HG03354 (cell line): ENCODE data around the gene KRTAP6-2.

Experiments used
- ATAC-seq: cut with Tn5 transposase; IDR thresholded peaks from one replicate; pipeline ENCODE4 v1.9.1; 2021; ENCODE audit warnings: mild to moderate bottlenecking; ENCODE audit not compliant: unreplicated experiment, poor library complexity, severe bottlenecking

KRTAP6-2 gene, protein sequence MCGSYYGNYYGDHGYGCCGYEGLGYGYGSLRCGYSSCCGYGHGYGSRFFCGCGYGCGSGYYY

DNA sequence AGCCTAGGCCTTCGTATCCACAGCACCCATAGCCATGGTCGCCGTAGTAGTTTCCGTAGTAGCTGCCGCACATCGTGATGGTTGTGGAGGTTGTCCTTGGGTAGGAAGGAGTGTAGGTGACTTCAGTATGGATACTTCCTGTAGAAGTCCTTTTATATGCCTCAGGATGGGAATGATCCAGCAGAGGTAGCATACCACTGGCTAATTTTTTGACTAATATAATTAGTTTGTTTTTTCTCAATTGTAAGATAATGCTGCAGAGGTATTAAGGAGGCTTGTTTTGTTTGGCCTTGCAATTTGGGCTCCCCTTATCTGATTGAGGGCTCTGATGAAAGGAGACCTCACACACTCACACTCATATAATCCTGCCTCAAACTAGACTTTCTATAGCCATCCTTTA is at the start of gene KRTAP6-2:
KRTAP6-2 (minus strand) TSS at position 101 of the 400 bp plus-strand sequence; CDS start at position 73, 28 bp downstream.
- ATAC-seq = no peak

DNA sequence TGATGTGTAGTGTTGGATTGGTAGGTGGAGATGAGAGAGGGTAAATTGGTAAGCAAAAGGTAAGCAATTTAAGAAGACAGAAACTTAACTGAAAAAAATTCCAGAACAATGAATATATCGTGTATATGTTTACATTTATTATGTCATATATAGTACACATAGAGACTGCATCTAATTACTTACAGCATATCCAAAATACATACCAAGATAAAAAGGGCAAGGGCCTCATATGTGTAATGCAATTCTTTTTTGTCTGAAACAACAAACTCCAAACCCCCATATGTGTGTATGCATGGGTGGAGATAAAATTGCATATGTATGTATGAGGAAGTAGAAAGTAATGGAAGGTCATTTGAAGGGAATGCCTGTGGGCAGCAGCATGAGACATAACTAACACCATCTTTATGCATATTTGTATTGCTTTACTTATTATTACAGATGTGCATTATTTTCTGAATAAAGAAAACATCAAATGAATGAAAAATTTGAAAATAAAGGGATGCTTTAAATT is 48.3 kb upstream of the KRTAP6-2 start:
- no peak for ATAC-seq

DNA sequence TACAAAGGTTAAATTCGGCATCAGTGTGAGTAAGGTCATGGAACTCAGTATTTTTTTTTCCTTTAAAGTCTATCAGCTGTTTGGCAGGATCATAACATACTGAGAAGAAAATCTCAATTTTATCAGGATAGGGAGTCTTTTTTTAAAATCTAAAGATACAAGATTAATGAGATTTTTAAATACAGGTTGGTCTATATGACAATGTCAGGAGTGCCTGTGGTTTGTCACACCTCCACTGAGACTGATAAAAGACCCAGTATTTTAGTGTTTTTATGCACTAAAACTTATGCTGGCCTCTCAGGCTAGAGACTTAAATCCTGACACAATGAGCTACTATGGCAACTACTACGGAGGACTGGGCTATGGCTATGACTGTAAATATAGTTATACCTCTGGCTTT is 43.9 kb upstream of the KRTAP6-2 start, which contains the start of gene KRTAP20-3:
KRTAP20-3 (plus strand) TSS at position 301 of the 400 bp plus-strand sequence.
- ATAC-seq = no peak

DNA sequence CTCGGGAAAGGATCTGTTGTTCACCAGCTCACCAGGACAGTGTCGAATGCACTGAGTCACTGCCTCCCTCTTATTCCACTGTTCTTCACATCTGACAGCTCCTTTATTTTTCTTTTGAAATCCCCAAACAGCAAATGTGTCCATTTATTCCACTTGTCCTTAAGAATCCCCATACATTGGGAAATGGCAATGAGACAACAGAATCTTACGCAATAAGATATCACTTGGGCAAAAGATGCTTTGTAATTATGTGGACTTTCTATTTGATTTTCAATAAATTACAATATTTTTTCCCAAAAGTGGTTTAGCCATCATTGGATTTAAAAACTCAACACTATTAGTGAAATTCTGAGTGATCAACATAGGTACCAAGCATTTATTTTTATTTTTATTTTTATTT is 40.0 kb upstream of the KRTAP6-2 start:
- no peak for ATAC-seq

DNA sequence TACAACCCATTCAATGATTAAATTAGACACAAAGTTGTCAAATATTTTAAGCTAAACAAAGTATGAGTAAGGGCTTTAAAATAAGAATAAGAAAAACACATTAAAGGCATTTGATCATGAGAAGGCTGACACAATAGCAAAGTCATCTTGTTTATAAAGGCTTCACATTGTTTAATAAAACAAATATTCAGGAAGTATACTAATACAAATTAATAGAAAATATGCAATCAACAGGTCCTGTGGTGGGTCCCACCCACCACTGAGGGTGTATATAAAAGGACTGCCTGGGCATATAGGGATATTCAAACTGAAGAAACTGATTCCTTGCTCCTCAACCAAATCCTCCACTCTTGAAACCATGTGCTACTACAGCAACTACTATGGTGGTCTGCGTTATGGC is 36.2 kb upstream of the KRTAP6-2 start, which contains the start of gene KRTAP20-2:
KRTAP20-2 (plus strand) TSS at position 301 of the 400 bp plus-strand sequence; CDS start at position 359, 58 bp downstream.
- no peak for ATAC-seq

DNA sequence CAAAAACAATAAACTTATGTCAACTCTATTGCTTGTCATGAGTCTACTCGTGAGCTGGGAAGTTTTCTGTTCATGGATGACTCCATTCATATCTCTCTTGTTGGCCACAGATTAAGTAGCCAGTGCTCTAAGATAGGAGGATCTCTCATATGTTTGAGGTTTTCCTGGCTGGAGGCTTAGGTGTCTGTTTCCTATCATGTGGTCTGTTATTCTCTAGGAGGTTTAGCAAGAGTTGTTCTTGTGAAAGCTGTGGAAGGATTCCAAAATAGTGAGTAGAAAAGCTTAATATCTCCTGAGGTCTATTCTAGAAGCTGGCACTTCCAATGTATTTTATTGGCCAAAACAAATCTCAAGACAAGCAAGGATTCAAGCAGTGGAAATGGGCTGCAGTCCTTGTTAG is 30.5 kb upstream of the KRTAP6-2 start:
- ATAC-seq = no peak

DNA sequence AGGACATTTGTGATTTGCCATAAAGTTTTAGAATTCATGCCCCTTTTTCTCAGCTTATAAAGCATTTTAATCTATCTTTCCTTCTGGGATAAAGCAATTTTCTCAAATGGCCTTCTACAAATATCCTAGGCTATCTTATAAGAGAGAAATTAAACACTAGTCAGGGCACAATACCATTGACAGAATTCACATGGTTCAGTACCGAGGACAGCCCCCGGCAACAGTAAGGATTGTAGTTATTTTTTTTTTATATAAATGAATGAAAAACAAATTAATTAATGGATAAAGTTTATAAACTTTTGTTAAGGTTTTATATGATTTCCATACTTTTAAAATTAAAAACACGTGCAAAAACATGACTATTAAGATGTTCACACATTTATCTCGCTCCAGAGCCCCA is 29.4 kb upstream of the KRTAP6-2 start:
- no peak for ATAC-seq

DNA sequence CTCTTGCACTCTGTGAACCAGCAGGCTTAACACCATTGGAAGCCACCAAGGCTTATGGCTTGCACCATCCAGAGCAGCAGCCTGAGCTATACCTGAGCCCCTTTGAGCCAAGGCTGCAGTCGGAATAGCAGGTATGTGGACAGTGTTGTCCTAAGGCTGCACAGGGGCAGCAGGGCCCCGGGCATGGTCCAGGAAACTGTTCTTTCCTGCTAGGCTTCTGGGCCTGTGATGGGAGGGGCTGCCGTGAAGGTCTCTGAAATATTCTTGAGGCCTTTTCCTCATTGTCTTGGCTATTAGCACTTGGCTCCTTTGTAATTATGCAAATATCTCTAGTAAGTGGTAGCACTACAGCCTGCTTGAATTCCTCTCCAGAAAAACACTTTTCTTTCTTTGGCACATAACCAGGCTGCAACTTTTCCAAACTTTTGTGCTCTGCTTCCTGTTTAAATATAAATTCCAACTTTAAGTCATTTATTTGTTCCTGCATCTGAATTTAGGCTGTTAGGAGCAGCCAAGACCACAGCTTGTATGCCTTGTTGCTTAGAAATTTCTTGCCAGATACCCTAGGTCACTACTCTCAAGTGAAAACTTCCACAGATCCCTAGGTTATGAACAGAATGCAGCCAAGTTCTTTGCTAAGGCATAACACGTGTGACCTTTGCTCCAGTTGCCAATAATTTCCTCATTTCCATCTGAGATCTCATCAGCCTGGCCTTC is 26.9 kb upstream of the KRTAP6-2 start:
- ATAC-seq = no peak

DNA sequence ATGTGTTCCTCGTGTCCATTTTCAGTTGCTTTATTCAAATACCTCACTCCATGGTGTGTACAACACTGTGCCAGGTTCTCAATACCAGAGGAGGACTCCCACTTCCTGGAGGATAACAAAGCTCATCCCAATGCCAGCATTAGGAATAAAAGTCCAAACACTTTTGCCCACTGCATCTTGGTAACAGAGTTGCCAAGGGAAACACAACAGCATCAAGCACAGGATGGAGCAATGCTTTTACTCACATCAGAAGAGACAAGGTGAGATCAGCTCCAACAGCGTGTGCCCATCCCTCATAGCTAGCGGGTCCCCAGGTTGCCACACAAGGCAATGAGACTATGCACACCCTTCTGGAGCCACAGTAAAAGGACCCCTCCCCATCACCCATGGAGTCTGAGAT is 24.7 kb upstream of the KRTAP6-2 start:
- ATAC-seq = no peak

DNA sequence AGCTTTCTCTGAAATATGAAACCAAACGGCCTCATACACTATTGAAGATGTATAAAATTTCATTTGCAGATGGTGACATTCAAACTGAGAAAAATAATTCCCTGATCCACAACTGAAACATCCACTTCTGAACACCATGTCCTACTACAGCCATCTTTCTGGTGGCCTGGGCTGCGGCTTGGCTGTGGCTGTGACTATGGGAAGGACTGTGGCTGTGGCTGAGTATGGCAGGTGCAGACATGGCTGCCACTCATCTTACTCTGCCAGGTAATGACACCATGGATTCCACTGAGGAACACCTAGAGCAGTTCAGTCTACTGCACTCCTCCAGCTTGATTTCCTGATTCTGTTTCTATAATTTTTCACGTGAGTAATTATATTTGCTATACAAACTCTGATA is 21.8 kb upstream of the KRTAP6-2 start, which contains the start of gene KRTAP20-4:
KRTAP20-4 (plus strand) TSS at position 106 of the 400 bp plus-strand sequence.
- no peak for ATAC-seq

DNA sequence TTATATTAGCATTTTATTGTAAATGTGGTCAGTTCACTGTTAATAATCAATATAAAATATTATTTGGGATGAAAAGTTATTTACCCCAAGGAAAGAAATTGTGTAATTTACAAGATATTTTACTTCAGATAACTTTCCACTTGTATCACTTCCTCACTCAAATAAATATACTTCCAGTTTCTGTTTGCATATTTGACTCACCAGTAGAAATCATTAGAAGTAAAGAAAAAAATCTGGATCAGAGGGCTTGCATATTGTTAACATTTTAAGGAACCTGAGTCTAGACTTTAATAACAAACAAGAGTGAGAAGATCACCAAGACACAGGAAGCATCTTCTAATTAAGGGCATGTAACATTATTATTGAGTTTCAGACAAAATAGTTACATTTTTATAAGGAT is 21.4 kb upstream of the KRTAP6-2 start:
- no peak for ATAC-seq

DNA sequence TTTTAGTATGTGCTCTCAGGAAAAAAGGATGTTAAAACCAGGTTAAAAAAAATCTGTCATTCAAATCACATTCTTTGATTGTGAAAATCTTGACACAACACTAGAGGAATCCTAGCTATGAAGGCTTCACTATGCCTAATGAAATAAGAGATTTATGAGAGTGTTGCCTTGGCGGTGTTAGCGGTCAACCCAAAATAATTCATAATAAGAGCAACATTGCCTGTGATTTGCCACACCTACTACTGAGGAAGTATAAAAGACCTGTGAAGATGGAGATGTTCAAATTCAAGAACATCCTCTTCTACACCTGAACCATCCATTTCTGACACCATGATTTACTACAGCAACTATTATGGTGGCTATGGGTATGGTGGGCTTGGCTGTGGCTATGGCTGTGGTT is 17.4 kb upstream of the KRTAP6-2 start, which contains the start of gene KRTAP20-1:
KRTAP20-1 (plus strand) TSS at position 301 of the 400 bp plus-strand sequence; CDS start at position 331, 30 bp downstream.
- ATAC-seq = no peak

DNA sequence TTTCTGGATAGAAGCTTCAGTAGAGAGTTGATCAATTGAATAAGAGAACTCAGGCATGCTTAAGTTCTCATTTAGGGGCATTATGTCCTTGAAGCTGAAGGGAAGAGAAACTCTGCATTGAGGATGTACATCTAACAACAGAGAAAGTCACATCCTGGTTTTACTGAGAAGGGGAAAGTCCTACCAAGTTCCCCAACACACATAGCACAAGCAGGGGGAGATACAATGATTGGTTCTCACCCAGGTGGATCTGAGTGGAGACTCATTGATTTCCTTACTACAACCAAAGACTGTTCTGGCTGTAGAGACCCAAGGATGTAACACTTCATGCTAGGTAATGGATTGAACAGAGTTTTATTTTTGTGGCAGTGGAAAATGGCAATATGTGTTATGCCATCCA is 16.5 kb upstream of the KRTAP6-2 start:
- no peak for ATAC-seq

DNA sequence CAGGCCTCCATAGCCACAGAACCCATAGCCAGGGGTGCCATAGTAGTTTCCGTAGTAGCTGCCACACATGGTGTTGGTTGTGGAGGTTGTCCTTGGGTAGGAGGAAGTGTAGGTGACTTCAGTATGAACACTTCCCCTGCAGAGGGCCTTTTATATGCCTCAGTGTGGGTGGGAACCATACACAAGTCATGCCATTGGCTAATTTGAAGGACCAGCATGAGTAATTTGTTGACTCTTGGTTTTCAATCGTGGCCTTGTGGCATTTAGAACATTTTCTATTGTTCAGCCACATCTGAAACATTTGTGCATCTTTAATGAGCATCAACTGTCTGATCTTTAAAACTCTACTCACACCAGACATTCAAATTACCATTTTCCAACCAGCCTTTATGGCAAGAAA is 15.1 kb upstream of the KRTAP6-2 start, which contains the start of gene KRTAP6-1:
KRTAP6-1 (minus strand) TSS at position 95 of the 400 bp plus-strand sequence; CDS start at position 69, 26 bp downstream.
- no peak for ATAC-seq

DNA sequence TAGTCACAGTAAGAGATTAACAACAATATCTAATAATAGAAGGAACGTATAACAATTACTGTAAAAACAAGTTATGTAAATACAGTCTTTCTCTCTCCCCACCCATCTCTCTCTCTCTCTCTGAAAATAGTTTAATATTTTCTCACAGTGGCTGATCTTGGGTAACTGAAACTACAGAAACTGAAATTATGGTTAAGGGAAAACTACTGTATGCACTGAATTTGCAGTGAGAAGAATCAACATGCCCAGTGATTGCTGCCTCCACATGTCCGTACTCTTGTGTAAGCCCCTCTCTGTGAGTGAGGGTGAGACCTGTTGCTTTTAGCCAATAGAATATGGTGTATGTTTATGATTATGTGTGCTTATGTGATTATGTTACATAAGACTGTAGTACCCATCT is 13.4 kb upstream of the KRTAP6-2 start:
- no peak for ATAC-seq

DNA sequence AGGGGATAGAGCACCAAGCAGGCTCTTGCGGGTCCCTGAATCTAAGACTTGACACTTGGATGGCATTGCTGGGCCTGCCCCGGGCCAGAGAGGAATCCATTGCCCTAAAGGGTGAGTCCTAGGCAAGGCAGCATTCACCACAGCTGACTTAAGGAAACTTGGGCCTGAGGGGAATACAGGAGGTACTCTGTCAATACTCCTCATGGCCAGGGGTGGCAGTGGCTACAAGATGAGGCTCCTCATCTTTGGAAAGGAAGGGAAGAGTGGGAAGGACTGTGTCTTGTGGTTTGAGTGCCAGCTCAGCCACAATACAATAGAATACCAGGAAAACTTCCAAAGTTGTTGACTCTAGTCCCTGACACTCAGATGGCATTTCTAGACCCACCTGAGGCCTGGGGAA is 7.3 kb upstream of the KRTAP6-2 start:
- ATAC-seq = no peak

DNA sequence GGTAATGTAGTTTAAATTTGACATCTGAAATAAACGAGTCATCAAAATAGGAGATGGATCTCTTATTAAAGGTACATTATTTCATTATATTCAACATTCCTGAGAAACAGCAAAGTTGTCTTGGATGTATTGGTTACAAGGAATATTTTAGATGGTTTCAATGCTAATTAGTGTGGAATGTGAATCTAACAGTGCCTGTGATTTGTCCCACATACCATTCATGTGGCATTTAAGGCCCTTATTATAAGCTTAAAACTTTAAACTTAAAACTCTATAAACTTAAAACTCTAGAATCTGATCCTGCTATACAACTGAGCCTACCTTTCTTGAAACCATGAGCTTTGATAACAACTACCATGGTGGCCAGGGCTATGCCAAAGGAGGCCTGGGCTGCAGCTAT is 2.1 kb upstream of the KRTAP6-2 start, which contains the start of gene KRTAP22-1:
KRTAP22-1 (plus strand) TSS at position 301 of the 400 bp plus-strand sequence.
- ATAC-seq = no peak

DNA sequence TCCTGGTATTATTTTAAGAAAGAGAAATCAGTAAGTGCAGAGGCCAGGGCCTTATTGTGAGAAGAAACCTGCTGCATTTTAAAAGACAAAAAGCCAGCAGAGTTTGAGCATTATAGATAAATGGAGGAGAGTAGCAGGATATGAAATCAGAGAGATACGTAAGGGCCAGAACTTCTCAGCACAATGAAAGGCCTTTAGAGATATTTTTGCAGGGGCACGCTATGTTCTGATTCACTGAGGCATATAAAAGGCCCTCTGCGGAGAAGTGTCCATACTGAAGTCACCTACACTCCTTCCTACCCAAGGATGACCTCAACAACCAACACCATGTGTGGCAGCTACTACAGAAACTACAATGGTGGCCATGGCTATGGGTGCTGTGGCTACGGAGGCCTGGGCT is 6.6 kb downstream of the KRTAP6-2 start, which contains the start of gene KRTAP6-3:
KRTAP6-3 (plus strand) TSS at position 301 of the 400 bp plus-strand sequence; CDS start at position 307, 6 bp downstream.
- ATAC-seq = no peak

DNA sequence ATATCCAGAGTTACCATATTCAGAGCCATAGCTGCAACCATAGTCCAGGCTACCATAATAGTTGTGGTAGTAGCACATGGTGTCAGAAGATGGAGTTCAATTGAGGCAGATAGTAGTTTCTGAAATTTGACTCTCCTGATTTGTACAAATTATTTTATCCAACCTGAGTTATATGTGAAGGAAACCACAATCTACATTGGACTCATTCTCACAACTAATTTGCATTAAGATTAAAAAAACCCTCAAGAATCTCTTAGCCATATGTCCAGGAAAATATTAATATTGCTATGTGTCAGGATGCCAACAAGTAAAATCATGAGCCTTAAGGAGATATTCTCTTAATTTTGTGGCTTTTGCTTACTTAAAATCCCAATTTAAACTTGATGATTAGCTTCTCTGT is 8.4 kb downstream of the KRTAP6-2 start, which contains the start of gene KRTAP22-2:
KRTAP22-2 (minus strand) TSS at position 101 of the 400 bp plus-strand sequence.
- ATAC-seq = no peak

DNA sequence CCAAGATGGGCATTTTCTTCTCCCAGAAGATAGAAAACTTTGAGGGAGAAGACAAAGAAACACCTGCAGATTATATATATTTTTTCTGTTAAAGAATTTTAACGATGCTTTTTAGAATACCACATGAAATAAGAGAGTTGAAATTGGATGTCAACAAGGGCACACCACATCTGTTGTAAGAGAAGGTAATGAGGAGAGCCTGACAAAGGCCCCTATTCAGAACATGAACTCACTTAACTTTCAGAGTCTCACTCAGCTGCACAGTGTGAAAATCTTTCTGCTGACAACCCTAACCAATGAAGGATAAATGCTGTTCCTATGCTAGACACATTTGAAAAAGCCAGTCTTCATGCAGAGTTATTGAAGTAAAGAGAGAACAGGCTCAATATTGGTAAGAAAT is 15.8 kb downstream of the KRTAP6-2 start:
- ATAC-seq = no peak

DNA sequence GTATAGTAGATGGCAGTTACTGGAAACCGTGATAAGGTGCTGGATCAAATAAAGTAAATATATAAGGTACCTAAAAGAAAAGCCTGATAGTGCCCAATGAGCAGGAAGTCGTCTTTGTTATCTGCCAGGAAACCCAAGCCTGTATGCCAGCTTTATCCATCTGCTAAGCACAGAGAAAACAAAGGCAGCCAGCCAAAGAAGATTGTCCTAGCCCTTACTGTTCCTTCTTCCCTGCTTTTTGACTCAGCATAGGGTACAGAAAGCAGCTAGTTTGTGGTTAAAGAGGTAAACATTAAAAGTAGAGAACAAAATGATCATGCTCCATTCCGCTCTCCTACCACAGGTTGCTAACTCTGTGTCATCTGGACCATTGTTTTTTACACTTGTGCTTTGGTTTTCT is 18.6 kb downstream of the KRTAP6-2 start:
- ATAC-seq = no peak
